ENCODE results near the gene DMD.

DNA sequence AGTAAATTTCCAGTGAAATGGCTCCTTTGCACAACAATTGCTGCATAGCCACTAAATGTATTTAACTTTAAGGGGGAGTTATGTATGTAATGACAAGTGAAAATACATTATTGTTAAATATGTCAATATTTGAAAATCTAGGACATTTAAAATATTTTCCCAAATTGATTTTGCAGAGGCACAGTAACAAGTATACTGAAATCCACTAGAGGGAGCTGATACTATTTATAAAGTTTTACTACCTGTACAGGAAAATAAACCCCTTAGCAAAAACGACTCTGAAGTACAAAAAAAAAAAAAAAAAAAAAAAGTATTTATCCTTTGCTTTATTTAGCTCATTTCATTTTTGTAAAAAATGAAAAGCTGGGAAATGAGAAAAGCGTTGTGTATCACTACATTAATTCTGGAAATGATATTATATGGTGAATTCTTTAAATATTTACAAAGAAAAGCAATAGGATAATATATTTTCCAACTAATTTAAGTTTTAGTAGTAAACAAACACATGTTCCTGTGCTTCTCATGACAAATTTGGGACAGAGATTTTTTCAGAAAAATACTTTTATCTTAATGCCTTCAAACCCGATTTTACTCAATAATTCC lies 727.7 kb downstream of the DMD start:
- TF ChIP-seq, protein P1, sequence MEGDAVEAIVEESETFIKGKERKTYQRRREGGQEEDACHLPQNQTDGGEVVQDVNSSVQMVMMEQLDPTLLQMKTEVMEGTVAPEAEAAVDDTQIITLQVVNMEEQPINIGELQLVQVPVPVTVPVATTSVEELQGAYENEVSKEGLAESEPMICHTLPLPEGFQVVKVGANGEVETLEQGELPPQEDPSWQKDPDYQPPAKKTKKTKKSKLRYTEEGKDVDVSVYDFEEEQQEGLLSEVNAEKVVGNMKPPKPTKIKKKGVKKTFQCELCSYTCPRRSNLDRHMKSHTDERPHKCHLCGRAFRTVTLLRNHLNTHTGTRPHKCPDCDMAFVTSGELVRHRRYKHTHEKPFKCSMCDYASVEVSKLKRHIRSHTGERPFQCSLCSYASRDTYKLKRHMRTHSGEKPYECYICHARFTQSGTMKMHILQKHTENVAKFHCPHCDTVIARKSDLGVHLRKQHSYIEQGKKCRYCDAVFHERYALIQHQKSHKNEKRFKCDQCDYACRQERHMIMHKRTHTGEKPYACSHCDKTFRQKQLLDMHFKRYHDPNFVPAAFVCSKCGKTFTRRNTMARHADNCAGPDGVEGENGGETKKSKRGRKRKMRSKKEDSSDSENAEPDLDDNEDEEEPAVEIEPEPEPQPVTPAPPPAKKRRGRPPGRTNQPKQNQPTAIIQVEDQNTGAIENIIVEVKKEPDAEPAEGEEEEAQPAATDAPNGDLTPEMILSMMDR (IDR thresholded peaks at IDR 0.05) = peak; percentile 23
- TF ChIP-seq EZH2 (IDR thresholded peaks at IDR 0.05; ENCODE audit: borderline replicate concordance, insufficient read depth, low read depth, low read length, poor library complexity, severe bottlenecking) = no peak
